GM18861 (cell line): Measurements from ENCODE around the gene HCFC1R1.

Experiments used
- ATAC-seq: cut with Tn5 transposase; IDR thresholded peaks from one replicate; pipeline ENCODE4 v1.9.1; 2021; ENCODE audit not compliant: unreplicated experiment

HCFC1R1 gene

DNA sequence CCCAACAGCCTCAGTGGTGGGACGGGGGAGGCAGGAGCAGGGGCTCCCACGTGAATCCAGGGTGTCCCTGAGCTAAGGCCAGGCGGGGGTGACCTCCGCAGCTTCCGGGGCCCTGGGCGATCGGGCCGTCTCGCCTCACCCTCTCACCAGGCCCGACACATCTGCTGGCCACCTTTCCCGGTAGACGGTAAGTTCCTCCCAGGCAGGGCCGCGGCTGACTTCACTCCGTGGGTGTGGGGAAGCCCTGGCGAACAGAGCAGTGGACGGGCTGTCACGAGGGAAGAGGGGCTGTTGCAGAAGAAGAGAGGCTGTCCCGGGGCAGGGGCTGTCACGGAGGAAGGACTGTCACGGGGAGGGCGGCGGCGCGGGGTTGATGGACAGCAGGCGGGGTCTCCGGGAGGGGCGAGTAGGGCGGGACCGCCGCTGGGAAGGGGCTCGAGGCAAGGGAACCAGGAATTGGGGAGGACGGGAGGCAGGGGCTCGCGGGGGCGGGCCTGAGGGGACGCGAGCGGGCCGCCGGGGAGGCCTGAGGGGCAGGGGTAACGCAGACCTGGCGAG is 44.0 kb downstream of the HCFC1R1 start:
- no peak for ATAC-seq

DNA sequence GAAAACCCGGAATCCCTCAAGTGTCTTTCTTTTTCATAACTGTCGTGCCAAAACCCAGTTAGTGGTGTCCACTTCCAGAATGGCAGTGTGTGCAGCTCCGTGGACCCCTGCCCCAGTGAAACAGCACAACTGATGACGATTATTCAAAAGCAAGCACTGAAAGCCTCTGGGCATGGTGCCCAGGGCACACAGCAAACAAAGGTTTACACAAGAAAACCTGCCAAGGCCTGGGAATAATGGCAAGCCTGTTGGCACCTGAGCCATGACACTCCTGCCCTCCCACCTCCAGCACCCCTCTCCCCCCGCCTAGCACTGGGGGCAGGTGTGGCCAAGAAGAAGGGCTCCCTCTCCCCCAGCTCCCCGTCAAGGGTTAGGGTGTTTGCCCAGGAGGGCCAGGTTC is 46.3 kb downstream of the HCFC1R1 start:
- no peak for ATAC-seq

DNA sequence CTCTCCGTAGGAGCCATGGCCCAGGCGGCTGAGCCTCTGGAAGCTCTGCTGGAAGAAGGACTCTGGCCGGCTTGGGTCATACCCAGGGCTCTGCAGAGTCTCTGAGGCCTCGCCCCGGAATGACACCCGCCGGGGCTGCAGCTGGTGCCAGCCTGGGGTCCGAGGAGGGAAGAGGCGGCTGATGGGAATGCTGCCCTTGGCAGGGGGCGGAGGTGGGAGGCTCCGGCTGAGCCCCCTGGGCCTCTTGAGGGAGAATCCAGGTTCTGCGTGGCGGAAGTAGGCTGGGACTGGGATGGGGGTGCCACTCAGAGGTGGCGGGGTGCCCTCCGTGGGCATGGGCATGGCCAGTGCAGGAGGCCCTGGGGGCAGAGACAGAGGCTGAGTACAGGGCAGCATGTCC is 47.1 kb downstream of the HCFC1R1 start:
- no peak for ATAC-seq

DNA sequence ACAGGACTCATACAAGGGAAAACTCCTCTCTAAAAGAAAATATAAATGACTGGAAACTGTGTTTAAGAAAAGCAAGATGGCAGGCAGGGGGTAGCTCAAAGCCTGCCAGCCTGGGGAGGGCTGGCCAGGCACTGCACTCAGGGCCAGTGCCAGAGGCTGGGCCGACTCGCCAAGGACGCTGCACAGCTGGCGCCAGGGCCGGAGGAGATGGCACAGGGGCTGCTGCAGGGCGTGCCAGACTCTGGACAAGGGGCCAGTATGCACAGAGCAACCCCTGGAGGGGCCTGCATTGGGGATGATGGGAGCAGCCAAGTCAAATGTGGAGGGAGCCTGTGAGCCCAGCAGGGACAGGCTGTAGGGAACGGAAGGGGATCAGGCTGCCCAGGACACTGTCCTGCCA is 47.5 kb downstream of the HCFC1R1 start:
- ATAC-seq, result no peak

DNA sequence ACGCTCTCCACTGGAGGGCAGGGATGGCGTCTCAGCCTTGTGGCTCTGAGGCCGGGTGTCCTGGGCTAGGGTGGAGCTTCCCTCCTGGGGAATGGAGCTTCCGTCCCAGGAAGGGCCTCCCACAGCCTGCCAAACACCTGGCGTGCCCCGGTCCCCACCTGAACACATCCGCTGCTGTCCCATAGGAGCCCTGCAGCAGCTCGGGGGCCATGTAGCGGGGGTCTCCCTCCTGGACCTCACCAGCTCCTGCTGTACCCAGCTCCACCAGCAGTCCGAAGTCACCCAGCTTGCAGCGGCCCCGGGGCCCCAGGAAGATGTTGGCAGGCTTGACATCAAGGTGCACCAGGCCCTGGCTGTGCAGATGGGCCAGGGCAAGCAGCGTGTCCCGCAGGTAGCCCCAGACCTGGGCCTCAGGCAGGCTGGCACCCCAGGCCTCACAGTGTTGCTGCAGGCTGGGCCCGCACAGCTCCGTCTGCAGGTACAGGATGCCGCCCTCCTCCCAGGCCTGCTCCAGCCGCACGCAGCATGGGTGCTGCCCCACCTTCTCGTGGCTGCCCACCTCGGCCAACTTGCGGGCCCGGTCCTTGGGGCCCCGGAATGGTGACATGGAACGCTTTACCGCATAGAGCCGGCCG is 48.5 kb downstream of the HCFC1R1 start:
- no peak for ATAC-seq

DNA sequence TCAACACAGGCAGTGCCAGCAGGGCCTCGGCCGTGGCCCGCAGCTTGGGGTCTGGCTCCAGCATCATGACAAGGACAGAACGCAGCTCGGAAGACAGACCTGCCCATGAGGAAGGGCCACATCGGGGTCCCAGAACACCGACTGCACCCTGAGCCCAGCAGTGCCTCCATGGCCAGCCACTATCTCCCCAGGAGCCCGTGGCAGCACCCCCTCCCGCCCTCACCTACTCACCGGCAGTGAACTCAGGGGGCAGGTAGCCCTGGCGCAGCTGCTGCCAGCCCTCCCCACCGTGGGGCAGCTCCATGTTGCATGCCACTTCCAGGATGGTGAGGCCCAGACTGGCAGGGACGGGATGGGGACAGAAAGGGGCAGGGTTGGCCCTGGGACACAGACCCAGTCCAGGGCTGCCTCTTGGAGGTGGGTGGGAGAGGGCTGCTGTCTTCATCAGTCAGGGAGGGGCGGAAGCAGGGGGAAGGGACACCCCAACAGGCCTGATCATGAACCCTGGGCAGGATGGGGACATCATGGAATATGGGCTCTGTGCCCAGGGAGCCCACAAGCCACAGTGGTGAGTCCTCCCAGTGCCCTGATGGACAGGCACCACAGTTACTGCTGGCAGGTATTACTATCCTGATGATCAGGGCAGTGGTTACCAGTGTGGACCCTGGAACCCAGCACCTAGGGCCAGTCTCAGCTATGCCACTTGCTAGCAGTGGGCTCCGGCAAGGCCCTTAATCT is 49.3 kb downstream of the HCFC1R1 start:
- no peak for ATAC-seq

DNA sequence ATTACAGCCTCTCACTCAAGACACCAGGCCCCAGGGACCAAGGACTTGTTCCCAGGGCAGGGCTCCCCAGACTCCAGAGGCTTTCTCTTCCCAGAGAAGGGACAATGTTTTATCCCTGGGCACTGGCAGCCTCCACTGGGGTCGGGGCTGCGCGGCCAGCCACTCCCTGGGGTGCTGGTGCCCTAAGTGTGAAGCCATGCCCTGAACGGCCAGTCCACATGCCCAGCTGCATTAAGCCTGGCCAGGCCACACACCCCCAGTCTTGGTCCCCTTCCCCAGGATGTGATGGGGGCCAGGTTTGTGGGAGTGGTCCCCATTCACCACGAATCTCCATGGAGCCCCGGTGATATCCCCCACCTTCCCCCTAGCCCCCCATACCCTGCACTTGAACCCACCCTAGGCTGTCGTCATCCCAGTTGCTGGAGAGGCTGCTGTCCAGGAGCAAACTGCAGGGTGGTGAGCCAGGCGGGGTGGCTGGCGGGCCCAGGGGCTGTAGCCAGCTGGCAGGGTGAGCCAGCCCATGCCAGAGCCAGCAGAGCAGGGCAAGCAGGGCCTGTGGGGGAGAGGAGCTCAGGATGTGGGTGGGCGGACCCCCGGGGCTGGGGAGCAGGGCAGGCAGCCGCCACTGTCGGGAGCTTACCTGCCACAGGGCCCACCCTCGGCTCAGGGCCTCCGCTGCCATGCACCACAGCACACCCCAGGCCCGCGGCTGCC is 50.0 kb downstream of the HCFC1R1 start:
- no peak for ATAC-seq

DNA sequence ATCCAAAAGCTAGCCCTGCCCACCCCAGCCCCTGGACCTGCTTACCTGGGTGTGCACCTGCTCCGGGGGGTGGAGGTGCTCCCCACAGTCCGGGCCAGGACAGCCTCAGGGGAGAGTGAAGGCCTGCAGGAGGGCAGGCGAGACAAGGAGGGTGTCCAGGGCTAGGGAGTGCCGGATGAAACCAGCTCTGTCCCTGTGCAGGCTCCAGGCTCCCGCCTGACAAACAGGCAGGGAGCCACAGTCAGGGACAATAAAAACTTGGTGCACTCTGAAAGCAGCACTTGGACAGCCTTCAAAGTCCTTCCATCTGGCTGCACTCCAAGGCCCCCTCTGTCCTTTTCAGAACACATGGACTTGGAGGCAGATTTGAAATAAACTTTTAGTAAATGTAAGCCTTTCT is 50.6 kb downstream of the HCFC1R1 start:
- no peak for ATAC-seq
